HG03460 (cell line): ENCODE data around the gene VWA5B1.
"Not testable (repeated sequence)": the region's sequence is repeated elsewhere in the genome, so short reads cannot be mapped to it uniquely, and the experiment has no call there.

ENCODE experiments used
- ATAC-seq: cut with Tn5 transposase; IDR thresholded peaks from one replicate; pipeline ENCODE4 v1.9.1; 2021; ENCODE audit not compliant: unreplicated experiment

VWA5B1 gene

GRCh38 chr1:20278692-20279130 is 12.0 kb upstream of the VWA5B1 start:
- ATAC-seq, result no peak

GRCh38 chr1:20279509-20279908 is 11.2 kb upstream of the VWA5B1 start:
- ATAC-seq, result no peak

GRCh38 chr1:20280341-20280740 is 10.3 kb upstream of the VWA5B1 start:
- no peak for ATAC-seq

DNA sequence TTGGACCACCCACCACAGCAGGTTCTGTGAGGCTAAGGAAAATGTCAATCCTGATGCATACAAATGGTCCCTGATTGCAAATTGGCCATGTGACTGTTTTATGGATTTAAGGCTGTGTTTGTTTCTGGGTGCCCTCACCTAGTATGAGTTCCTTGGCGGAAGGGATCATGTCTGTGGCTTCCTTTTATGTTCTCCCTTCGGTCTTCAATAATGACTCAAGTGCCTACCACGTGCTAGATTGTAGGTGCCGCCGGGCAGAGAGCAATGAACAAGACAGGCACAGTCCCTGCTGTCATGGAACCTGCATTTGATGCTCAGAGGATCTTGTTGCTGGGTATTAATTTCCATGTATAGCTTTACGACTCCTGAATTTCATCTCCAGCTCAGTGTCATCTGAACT is 9.8 kb upstream of the VWA5B1 start:
- no peak for ATAC-seq

GRCh38 chr1:20281801-20282200 is 8.9 kb upstream of the VWA5B1 start:
- ATAC-seq, result no peak

DNA sequence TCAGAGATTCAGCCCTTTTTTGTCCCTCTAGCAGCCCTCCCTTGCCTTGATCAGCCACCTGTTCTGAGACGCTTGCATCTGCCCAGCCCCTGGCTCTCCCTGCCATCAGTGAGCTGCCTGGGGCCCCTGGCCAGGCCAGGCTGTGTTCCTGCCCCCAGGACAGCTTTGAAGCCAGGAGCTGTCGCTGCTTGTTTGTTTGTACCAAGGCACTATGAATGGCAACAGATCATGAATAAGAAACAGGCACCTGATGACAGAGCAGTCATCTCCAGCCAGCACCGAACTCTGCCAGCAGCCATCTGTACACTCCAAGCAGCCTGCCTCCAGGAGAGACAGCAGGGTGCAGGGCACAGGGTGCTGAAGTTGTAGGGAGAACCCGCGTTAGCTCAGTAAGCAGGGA is 8.1 kb upstream of the VWA5B1 start:
- ATAC-seq, result no peak

DNA sequence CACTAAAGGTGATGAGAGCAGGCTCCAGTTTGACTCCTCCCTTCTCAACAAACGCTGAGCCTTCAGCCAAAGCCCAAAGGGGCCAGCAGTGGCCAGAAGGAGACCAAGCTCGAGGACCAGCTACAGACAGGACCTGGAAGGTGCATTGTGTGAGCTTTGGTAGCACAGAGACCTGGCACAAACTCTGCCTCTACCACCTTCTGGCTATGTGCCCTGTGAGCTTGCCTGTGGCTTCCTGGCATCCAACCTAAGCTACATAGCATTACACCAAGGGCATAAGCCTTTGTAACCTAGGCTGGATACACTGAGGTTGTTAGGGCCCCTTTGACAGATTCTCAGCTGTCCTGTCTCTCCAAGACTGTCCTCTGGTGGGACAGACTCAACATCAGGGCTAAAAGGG is 6.6 kb upstream of the VWA5B1 start:
- no peak for ATAC-seq

DNA sequence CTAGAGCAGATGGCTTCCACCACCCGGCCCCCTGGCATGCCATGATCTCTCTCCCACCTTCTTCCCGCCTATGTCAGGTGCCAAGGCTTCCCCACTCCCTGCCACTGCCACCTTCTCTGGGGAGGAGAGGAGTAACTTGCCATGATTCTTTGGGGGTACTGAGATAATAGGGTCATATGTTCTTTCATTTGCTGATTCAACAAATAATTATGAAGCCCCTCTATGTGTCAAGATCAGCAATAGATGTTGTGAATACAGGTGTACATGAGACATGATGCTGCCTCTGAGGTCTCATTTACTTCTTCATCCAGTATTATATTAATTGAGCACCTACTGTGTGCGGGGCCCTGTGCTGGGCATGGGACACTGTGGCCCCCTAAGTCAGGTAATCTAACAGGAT is 6.0 kb upstream of the VWA5B1 start:
- no peak for ATAC-seq

DNA sequence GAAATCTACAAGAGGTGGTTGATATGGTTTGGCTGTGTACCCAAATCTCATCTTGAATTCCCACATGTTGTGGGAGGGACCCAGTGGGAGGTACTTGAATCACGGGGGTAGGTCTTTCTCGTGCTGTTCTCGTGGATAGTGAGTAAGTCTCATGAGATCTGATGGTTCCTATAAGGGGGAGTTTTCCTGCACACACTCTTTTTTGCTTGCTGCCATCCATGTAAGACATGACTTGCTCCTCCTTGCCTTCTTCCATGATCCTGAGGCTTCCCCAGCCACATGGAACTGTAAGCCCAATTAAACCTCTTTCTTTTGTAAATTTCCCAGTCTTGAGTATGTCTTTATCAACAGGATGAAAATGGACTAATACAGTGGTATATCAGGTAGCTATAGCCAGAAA is 5.2 kb upstream of the VWA5B1 start:
- no peak for ATAC-seq

DNA sequence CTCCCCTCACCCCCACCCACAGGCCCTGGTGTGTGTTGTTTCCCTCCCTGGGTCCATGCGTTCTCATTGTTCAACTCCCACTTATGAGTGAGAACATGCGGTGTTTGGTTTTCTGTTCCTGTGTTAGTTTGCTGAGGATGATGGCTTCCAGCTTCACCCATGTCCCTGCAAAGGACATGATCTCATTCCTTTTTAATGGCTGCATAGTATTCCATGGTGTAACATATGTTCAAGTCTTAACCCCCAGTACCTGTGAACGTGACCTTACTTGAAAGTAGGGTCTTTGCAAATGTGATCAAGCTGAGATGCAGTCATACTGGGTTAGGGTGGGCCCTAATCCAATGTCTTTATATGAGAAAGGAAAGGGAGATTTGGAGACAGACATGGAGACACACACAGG is 3.0 kb upstream of the VWA5B1 start:
- not testable (repeated sequence) for ATAC-seq

DNA sequence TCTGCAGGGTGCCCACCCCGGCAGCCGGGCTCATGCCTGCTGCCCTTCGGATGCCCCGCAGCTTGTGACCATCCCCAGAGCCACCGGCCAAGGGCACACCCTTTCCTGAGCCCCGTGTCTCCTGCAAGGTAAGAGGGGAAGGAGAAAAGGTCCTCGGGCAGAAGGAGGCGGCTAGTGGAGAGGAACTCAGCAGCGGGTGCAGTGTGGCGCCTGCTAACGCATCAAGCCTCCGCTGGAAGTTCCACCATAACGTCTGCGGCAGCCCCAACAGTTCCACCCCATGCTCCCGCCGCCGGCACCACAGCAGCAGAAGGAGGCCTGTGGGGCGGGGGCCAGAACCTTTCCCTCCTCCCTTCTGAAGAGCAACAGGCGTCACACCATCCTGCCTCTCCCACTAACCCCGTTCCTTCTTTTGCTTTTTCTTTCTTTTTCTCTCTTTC is 990 bp downstream of the VWA5B1 start:
- no peak for ATAC-seq

DNA sequence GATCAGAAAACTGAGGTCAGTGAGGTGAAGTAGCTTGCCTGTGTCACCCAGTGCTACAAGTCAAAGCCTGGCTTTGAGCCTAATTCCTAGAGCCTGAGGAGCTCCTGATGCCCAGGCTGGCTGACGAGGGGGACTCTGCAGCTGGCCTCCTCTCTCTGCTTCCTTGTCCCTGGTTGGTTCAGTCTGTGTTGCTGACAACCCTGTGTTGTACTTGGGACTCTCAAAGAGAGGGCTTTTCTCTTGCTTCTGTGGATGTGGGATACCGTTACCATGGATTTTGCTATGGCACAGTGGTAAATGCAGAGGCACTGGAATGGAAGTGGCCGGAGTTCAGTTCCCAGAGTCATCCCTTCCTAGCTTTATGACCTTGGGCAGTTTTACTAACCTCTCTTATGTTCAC is 8.0 kb downstream of the VWA5B1 start:
- no peak for ATAC-seq

GRCh38 chr1:20301463-20302107 is 10.9 kb downstream of the VWA5B1 start:
- no peak for ATAC-seq

DNA sequence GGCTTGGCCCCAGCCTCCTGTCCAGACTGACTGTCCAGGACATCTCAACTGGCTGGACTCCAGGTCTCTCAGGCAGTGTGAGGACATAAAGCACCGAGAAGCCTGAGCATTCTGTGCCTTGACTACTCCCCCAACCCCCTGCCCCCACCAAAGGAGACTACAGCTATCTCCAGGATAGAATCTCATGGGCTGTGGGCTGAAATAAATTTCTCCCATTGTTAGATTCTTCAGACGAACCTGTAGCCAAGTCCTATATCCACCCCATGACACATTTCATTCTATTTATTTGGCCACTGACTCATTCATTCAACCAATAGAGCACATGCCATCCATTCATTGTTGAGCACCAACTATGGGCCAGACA is 11.4 kb downstream of the VWA5B1 start:
- ATAC-seq, result no peak

GRCh38 chr1:20307026-20307425 is 16.4 kb downstream of the VWA5B1 start:
- no peak for ATAC-seq

DNA sequence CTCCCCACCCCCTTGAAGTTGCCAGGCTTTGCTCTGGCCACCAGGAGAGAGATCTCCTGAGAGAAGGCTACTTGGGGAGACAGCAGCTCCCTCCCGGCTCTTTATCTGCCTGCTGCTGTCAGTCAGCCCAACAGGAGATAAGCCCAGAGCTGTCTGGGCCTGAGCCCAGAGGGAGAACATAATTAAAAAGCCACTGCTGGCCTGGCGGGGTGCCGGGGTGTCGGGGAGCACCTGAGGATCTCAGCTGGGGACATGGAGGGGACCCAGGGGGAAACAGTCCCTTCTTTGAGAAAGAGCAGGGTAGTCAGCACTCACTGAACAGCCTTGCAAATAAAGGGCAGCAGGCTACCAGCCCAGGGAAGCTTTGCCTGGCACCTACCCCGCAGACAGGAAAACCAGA is 17.9 kb downstream of the VWA5B1 start:
- no peak for ATAC-seq

GRCh38 chr1:20311289-20311688 is 20.6 kb downstream of the VWA5B1 start:
- ATAC-seq, result no peak

DNA sequence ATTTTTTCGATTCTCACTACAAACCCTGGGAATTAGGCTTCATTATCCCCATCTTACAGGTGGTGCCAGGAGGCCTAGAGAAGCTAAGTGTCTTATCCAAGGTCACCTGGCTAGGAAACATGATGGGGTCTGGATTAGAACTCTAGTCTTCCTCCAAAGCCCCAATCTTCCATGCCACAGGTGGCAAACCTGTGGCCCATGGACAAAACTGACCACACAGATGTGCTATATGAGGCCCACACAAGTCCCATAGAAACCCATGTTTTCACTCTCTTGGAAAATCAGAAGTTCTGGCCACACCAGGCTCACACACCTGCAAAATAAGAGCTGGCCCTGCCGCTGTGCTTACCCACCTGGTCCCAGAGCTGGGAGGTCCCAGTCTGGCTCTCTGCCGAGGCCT is 21.6 kb downstream of the VWA5B1 start:
- ATAC-seq, result no peak

GRCh38 chr1:20312818-20313217 is 22.1 kb downstream of the VWA5B1 start:
- no peak for ATAC-seq

DNA sequence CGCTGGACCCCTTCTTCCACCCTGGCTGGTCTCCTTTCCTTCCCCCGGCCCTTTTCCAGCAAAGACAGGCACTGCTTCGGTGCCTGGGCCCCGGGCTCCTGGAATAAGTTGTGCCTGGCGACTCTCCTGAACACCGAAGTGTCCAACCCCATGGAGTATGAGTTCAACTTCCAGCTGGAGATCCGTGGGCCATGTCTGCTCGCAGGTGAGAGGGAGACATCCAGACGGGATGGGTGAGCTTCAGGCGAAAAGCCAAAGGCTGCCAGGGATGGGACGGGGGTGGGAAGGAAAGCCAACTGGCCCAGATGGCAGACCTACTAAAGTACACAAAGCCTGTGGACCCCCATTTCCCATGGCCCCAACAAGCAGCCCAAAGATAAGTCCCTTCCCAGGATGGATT is 26.8 kb downstream of the VWA5B1 start:
- no peak for ATAC-seq

GRCh38 chr1:20318521-20318920 is 27.8 kb downstream of the VWA5B1 start:
- ATAC-seq, result no peak

DNA sequence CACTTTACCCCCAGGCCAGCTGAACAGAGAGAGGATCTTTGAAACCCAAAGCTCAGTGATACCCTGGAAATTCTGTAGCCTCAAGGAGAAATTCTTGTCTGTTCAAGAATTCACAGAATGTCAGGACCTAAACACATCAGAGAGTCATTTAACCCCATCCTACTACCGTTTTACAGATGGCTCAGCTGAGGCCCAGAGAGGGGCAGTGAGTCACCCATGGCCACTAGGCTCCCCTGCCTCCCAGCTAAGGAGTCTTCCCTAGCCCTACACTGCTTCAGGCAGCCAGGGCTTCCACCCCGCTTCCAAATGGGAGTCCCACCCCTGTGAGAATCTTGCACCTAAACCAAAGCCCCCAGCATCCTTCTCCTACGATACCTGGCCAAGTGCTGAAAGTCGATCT is 28.3 kb downstream of the VWA5B1 start:
- no peak for ATAC-seq

- ATAC-seq, result no peak
Observed at GRCh38 chr1:20319456-20320220, 29.0 kb downstream of the VWA5B1 start.
